HG03354 (cell line): ENCODE measurements around the gene GPX7.

ENCODE experiments used
- ATAC-seq: cut with Tn5 transposase; IDR thresholded peaks from one replicate; pipeline ENCODE4 v1.9.1; 2021; ENCODE audit warnings: mild to moderate bottlenecking; ENCODE audit not compliant: unreplicated experiment, poor library complexity, severe bottlenecking

Gene GPX7

GRCh38 chr1:52582116-52582696 lies 20.0 kb upstream of the GPX7 start:
- no peak for ATAC-seq

GRCh38 chr1:52585474-52585873 lies 16.7 kb upstream of the GPX7 start:
- no peak for ATAC-seq

GRCh38 chr1:52588027-52588426 lies 14.1 kb upstream of the GPX7 start:
- no peak for ATAC-seq

DNA sequence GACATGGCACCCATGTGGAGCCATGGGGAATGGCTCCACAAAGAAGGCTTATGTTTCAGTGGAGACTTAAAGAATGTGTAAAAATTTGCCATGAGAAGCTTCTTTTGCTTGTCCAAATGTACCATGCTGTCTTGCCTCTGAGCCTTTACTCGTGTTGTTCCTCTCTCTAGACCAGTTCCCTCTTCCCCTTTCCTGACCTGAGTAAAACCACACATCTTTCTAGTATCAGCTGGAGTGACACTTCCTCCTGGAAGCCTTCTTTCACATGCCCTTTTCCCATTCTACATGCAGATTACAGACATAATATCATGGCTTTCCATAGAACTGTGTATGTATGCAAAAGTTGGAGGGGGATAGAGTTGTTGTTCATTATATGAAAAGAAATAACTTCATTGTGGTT lies 13.6 kb upstream of the GPX7 start:
- ATAC-seq = no peak

- no peak for ATAC-seq
Observed at GRCh38 chr1:52590266-52590665, 11.9 kb upstream of the GPX7 start.

GRCh38 chr1:52592637-52593323 lies 9.4 kb upstream of the GPX7 start:
- no peak for ATAC-seq

DNA sequence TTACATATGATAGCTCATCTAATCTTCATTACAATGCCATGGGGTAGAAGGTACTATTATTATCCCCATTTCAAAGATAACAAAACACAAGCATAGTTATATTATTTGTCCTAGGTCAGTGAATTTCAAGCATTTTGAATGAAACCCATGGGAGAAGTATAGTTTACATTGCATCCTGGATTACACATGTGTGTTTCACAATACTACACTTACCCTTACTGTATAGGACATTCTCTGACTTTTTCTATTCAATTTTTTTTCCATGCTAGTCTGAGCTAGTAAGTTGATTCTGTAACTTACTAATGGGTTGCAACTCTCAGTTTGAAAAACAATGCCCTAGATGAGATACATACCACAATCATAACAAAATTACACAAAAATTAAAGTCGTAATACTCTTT lies 8.7 kb upstream of the GPX7 start:
- ATAC-seq = no peak

DNA sequence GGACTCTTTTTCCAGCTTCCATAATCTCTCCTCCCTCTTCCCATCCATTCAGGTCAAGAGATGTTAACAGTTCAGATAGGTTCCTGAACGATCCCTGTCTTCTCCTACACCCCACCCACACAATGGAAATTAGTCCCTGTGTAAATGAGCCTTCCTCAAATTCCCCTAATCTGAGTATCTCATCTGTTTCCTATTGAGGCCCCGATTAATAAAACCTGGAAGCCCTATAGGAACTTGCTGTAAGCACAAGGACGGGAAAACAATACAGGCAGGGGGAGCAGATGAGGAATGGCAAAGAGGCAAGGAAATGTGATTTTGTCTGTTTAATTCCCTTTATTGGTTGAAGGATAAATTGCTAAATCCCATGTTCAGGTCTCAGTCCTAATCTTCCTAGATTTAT lies 7.1 kb upstream of the GPX7 start:
- no peak for ATAC-seq

- ATAC-seq = no peak
Observed at GRCh38 chr1:52597912-52598311, 4.3 kb upstream of the GPX7 start.

DNA sequence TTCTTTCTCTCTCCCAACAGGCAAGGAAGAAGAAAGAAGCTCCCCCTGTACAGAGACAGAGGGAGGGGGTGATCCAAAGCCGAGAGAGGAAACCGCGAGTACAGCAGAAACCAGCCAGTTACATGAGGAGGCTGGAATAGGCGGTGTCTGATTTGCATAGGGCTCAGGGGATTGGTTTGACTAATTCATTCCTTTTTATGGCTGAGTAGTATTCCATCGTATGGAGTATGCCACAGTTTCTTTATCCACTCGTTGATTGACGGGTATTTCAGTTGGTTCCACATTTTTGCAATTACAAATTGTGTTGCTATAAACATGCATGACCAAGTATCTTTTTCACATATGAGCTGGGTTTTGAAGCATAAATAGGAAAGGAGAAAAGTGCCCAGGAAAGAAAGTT lies 3.4 kb upstream of the GPX7 start:
- ATAC-seq = no peak

DNA sequence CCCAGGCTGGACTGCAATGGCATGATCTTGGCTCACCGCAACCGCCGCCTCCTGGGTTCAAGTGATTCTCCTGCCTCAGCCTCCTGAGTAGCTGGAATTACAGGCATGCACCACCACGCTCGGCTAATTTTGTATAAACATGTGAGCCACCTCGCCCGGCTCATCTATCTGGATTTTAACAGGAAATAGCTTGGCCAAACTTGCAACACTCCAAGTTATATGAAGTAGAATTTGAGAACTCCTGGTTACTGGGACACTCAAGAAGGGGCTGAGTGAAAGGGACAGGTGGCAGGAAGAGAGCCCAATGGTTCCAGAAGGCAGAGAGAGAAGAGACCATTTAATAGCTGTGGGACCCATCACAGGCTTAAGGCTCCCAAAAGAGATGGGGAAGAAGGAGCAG lies 2.9 kb upstream of the GPX7 start:
- ATAC-seq = no peak

- no peak for ATAC-seq
Observed at GRCh38 chr1:52600533-52601179, 1.5 kb upstream of the GPX7 start.

DNA sequence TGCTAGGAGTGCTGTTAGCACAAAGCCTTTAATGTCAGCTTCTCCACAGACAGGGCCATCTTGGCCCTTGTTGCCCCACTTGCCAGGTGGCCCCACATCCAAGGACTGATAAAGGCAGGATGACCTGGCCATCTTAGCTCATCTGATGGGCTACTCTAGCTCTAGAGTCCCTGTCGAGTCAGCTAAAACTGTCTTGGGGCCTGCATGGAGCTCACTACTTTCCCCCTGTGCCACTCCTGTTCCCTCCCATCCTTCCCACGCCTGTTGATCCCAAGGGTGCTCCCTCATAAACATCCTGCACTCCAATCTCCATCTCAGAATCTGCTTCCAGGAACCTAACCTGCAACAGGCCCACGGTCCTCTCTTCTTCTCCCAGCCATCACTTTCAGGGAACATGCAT lies 652 bp upstream of the GPX7 start:
- ATAC-seq = no peak

DNA sequence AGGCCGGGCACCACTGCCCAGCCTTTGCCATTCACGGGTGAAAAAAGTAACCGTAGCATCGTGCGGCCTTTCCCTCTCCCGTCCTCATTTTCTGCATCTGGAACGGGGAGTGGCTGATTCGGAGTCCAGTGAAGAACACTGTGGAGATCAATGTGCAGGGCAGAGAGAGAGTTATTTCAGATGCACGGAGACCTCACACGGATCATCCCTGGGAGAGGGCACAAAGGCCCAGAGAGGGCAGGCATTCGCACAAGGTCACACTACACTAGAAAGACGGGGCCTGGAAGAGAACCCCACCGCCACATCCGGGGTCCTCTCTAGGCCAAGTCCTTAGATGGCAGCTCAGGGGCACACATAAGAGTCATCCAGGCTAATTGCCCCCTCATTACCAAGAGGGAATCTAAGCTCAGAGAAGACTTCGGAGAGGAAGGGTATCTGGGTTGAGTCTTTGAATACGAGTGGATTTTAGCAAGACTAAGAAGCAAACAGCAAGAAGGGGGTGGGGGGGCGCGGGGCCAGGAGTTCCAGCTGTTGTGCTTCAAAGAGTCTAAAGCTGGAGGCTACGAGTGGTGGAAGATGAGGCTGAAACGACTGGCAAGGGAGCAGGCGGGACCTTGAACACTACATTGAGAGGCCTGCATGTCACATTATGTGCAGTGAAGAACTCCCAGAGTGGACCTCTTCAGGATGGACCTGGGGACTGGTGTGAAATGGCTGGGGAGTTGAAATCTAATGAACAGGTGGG lies 857 bp downstream of the GPX7 start:
- no peak for ATAC-seq

DNA sequence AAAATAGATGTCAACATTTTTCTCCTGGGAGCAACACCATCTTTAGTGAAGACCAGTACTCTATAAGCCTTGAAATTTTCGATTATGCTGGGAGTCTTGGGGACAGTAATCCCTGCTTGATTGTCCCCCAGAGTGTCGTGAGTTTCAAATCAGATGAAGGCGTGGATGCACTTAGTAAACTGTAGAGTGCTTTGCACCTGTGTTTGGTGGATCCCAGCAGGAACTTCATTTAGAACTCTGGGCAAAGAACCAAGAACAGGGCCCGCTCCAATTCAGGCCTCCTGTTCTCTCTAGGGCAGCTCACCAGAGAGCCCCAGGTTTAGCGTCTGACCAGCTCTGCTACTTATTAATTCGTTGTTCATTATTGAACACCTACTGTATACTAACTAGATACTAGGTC lies 1.5 kb downstream of the GPX7 start:
- ATAC-seq = no peak

DNA sequence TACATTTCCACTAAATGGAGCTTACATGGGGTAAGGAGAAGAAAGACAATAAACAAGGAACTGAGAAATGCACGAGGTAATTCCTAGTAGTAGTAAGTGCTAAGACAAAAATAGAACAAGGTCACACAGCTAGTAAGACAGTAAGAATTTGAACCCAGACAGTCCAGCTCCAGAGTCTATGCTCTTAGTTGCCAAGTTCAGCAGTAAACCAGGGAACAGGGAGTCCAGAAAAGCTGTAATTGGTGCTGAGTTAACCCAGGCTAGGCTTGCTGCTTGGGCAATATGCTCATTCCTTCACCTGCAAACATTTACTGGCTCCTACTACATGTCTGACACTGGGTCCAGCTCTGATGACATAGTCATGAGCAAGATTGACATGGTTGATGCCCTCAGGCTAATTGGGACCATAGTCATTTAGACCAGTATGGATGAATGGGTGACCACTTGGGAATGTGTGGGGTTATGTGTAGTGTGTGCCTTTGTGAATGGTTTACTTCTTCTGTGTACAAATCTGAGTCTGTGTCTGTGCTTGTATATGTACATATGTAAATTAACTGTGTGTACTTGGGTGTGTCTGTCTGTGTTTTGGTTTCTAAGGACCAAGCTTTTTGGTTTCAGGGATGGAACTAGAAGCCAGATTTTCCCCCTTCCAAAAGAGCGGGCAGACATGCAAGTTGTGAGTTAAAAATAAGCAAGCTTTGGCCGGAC lies 2.0 kb downstream of the GPX7 start:
- ATAC-seq = no peak

- no peak for ATAC-seq
Observed at GRCh38 chr1:52613636-52614373, 11.6 kb downstream of the GPX7 start.

GRCh38 chr1:52614671-52615070 lies 12.5 kb downstream of the GPX7 start:
- ATAC-seq = no peak

GRCh38 chr1:52615489-52616042 lies 13.4 kb downstream of the GPX7 start:
- ATAC-seq = no peak
